ENCODE measurements around the gene CD99L2.

The CD99L2 gene

DNA sequence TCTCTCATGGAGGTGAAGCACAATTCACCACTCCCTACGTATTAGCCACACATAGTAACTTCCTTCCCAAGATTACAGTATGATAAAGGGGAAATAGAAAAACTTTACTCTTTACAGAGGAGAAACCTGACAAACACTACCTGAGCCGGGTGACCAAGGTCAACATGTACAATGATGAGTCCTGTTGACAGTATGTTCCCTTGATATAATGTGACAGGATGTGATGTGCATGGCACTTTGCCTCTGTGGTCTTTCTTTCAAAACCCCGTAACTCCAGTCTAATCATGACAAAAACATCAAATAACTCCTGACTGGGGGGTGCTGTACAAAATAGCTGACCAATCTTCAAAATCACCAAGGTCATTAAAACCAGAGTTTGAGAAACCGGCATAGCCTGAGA lies 60.6 kb downstream of the CD99L2 start:
- H3F3A ChIP-seq (ENCODE audit: control insufficient read depth, insufficient read depth): no peaks in the 10 kb centered on the region
- no peaks in the 10 kb centered on the region for H3K9me3 ChIP-seq (ENCODE audit: control insufficient read depth, insufficient read depth, low read length)
- H3K79me2 ChIP-seq (ENCODE audit: control insufficient read depth, low read length): no peaks in the 10 kb centered on the region
- no peaks in the 10 kb centered on the region for H3K4me1 ChIP-seq (ENCODE audit: control insufficient read depth, low read length)
- TF ChIP-seq, protein P1, sequence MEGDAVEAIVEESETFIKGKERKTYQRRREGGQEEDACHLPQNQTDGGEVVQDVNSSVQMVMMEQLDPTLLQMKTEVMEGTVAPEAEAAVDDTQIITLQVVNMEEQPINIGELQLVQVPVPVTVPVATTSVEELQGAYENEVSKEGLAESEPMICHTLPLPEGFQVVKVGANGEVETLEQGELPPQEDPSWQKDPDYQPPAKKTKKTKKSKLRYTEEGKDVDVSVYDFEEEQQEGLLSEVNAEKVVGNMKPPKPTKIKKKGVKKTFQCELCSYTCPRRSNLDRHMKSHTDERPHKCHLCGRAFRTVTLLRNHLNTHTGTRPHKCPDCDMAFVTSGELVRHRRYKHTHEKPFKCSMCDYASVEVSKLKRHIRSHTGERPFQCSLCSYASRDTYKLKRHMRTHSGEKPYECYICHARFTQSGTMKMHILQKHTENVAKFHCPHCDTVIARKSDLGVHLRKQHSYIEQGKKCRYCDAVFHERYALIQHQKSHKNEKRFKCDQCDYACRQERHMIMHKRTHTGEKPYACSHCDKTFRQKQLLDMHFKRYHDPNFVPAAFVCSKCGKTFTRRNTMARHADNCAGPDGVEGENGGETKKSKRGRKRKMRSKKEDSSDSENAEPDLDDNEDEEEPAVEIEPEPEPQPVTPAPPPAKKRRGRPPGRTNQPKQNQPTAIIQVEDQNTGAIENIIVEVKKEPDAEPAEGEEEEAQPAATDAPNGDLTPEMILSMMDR (IDR thresholded peaks at IDR 0.05; ENCODE audit: low read depth, low read length, poor library complexity, severe bottlenecking): no peak
- TF ChIP-seq EZH2phosphoT487 (IDR thresholded peaks at IDR 0.05; ENCODE audit: borderline replicate concordance, low read length): no peak
- no peaks in the 10 kb centered on the region for H3K9me2 ChIP-seq (replicated peaks; ENCODE audit: control insufficient read depth, low read length)
- no peak overlapping the region for H3K4me2 ChIP-seq (ENCODE audit: low read length)
- no peaks in the 10 kb centered on the region for H3K27me3 ChIP-seq (ENCODE audit: control insufficient read depth, low read length)
- H4K20me1 ChIP-seq (ENCODE audit: control insufficient read depth, insufficient read depth, low read depth, low read length): no peaks in the 10 kb centered on the region
- no peak overlapping the region for H3K4me3 ChIP-seq (ENCODE audit: low read length)
- H3K27ac ChIP-seq (ENCODE audit: low read depth, low read length): no peak overlapping the region
- H3K36me3 ChIP-seq (ENCODE audit: control insufficient read depth, low read length): no peaks in the 10 kb centered on the region

DNA sequence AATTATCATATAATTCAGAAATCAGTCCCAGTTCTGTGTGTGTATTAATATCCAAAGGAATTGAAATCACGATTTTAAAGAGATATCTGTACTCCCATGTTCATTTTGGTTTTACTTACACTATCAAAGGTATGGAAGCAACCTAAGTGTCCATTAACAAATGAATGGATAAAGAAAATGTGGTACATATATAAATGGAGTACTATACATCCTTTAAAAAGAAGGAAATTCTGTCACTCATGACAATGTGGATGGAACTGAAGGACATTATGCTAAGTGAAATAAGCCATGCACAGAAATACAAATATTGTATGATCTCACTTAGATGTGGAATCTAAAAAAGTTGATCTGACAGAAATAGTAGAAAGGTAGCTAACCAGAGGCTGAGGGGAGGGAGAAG lies 63.8 kb downstream of the CD99L2 start:
- Histone ChIP-seq H3K9me2 (replicated peaks; ENCODE audit: control insufficient read depth, low read length) (no peaks in the 10 kb centered on the region), H3K27me3 (ENCODE audit: control insufficient read depth, low read length) (no peaks in the 10 kb centered on the region), H3K4me1 (ENCODE audit: control insufficient read depth, low read length) (no peaks in the 10 kb centered on the region), H3K4me3 (ENCODE audit: low read length) (no peak overlapping the region), H4K20me1 (ENCODE audit: control insufficient read depth, insufficient read depth, low read depth, low read length) (no peaks in the 10 kb centered on the region), H3K4me2 (ENCODE audit: low read length) (no peak overlapping the region), H3K79me2 (ENCODE audit: control insufficient read depth, low read length) (no peaks in the 10 kb centered on the region), H3K27ac (ENCODE audit: low read depth, low read length) (no peak overlapping the region), H3K9me3 (ENCODE audit: control insufficient read depth, insufficient read depth, low read length) (no peaks in the 10 kb centered on the region), H3K36me3 (ENCODE audit: control insufficient read depth, low read length) (no peaks in the 10 kb centered on the region), H3F3A (ENCODE audit: control insufficient read depth, insufficient read depth) (no peaks in the 10 kb centered on the region)
- TF ChIP-seq EZH2phosphoT487 (IDR thresholded peaks at IDR 0.05; ENCODE audit: borderline replicate concordance, low read length): no peak
- TF ChIP-seq, protein P1 (IDR thresholded peaks at IDR 0.05; ENCODE audit: low read depth, low read length, poor library complexity, severe bottlenecking): no peak

DNA sequence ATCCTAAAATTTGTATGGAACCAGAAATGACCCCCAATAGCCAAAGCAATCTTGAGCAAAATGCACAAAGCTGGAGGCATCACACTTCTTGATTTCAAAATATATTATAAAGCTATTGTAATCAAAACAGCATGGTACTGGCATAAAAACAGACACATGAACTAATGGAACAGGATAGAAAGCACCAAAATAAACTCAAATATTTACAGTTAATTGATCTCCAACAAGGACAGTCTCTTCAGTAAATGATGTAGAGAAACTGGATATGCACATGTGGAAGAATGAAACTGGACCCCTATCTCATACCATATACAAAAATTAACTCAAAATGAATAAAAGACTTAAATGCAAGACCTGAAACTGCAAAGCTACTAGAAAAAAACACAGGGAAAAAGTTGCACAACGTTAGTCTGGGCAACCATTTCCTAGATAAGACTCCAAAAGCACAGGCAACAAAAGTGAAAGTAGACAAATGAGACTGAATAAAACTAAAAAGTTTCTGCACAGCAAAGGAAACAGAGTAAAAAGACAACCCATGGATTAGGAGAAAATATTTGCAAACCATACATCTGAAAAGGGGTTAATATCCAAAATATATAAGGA lies 64.9 kb downstream of the CD99L2 start:
- TF ChIP-seq, protein P1 (IDR thresholded peaks at IDR 0.05; ENCODE audit: low read depth, low read length, poor library complexity, severe bottlenecking): no peak
- TF ChIP-seq EZH2phosphoT487 (IDR thresholded peaks at IDR 0.05; ENCODE audit: borderline replicate concordance, low read length): no peak
- Histone ChIP-seq H3K9me2 (replicated peaks; ENCODE audit: control insufficient read depth, low read length) (no peaks in the 10 kb centered on the region), H3K27ac (ENCODE audit: low read depth, low read length) (no peak overlapping the region), H3F3A (ENCODE audit: control insufficient read depth, insufficient read depth) (no peaks in the 10 kb centered on the region), H3K4me1 (ENCODE audit: control insufficient read depth, low read length) (no peaks in the 10 kb centered on the region), H3K36me3 (ENCODE audit: control insufficient read depth, low read length) (no peaks in the 10 kb centered on the region), H3K79me2 (ENCODE audit: control insufficient read depth, low read length) (no peaks in the 10 kb centered on the region), H3K4me2 (ENCODE audit: low read length) (no peak overlapping the region), H3K27me3 (ENCODE audit: control insufficient read depth, low read length) (no peaks in the 10 kb centered on the region), H4K20me1 (ENCODE audit: control insufficient read depth, insufficient read depth, low read depth, low read length) (no peaks in the 10 kb centered on the region), H3K4me3 (ENCODE audit: low read length) (no peak overlapping the region), H3K9me3 (ENCODE audit: control insufficient read depth, insufficient read depth, low read length) (no peaks in the 10 kb centered on the region)
